SIG-M5 treated with dmso at 0.1 percent for 504 hours (cell line): ENCODE results near the gene TMEM106A.
"Not testable (repeated sequence)": the region's sequence is repeated elsewhere in the genome, so short reads cannot be mapped to it uniquely, and the experiment has no call there.

ENCODE experiments used
- DNase-seq: peaks from one replicate; lab custom pipeline; 2025; ENCODE audit not compliant: unreplicated experiment; lab: John Stamatoyannopoulos, UW

TMEM106A gene

GRCh38 chr17:43213545-43213944, 1.9 kb downstream of the TMEM106A start:
- DNase-seq: no peak

GRCh38 chr17:43215341-43215740, 3.7 kb downstream of the TMEM106A start:
- DNase-seq: no peak

GRCh38 chr17:43216369-43216761, 4.7 kb downstream of the TMEM106A start:
- DNase-seq: no peak

GRCh38 chr17:43216762-43217613, 5.3 kb downstream of the TMEM106A start:
- DNase-seq: no peak

GRCh38 chr17:43217614-43218087, 6.0 kb downstream of the TMEM106A start:
- DNase-seq: no peak

GRCh38 chr17:43219001-43219400, 7.3 kb downstream of the TMEM106A start:
- no peak for DNase-seq

GRCh38 chr17:43219746-43220380, 8.2 kb downstream of the TMEM106A start:
- no peak for DNase-seq

- no peak for DNase-seq
Measured at GRCh38 chr17:43220511-43221125, 8.9 kb downstream of the TMEM106A start.

- DNase-seq: no peak
Measured at GRCh38 chr17:43224146-43224705, 12.6 kb downstream of the TMEM106A start.

GRCh38 chr17:43226393-43226792, 14.7 kb downstream of the TMEM106A start:
- DNase-seq: no peak

- not testable (repeated sequence) for DNase-seq
Measured at GRCh38 chr17:43228020-43228782, 16.5 kb downstream of the TMEM106A start, which contains the start of gene CCDC200. TSS of gene CCDC200 (minus strand) at chr17:43228623. CDS start at chr17:43228554, 69 bp downstream.

- DNase-seq: not testable (repeated sequence)
Measured at GRCh38 chr17:43231205-43232020, 19.7 kb downstream of the TMEM106A start.

- DNase-seq: not testable (repeated sequence)
Measured at GRCh38 chr17:43232021-43232699, 20.5 kb downstream of the TMEM106A start.

- not testable (repeated sequence) for DNase-seq
Measured at GRCh38 chr17:43233263-43233662, 21.6 kb downstream of the TMEM106A start.

- DNase-seq: not testable (repeated sequence)
Measured at GRCh38 chr17:43233877-43234276, 22.2 kb downstream of the TMEM106A start, which contains the start of gene RNU2-1. TSS of gene RNU2-1 (minus strand) at chr17:43233977.

GRCh38 chr17:43239597-43239996, 27.9 kb downstream of the TMEM106A start:
- not testable (repeated sequence) for DNase-seq

- DNase-seq: not testable (repeated sequence)
Measured at GRCh38 chr17:43240596-43241352, 29.1 kb downstream of the TMEM106A start.

GRCh38 chr17:43246456-43246855, 34.8 kb downstream of the TMEM106A start:
- not testable (repeated sequence) for DNase-seq
